Measurements from ENCODE around the gene ABHD18. TPM values are rescaled to one million over a fixed set of nuclear protein-coding genes. Genes with fewer than 3 reads are reported as not detected.
"Not testable (repeated sequence)": the region's sequence is repeated elsewhere in the genome, so short reads cannot be mapped to it uniquely, and the experiment has no call there.

Gene ABHD18
- 5.3 and 9.9 TPM in 2 replicates for total RNA-seq (2014; rRNA removed; shearing (Covaris generic))

DNA sequence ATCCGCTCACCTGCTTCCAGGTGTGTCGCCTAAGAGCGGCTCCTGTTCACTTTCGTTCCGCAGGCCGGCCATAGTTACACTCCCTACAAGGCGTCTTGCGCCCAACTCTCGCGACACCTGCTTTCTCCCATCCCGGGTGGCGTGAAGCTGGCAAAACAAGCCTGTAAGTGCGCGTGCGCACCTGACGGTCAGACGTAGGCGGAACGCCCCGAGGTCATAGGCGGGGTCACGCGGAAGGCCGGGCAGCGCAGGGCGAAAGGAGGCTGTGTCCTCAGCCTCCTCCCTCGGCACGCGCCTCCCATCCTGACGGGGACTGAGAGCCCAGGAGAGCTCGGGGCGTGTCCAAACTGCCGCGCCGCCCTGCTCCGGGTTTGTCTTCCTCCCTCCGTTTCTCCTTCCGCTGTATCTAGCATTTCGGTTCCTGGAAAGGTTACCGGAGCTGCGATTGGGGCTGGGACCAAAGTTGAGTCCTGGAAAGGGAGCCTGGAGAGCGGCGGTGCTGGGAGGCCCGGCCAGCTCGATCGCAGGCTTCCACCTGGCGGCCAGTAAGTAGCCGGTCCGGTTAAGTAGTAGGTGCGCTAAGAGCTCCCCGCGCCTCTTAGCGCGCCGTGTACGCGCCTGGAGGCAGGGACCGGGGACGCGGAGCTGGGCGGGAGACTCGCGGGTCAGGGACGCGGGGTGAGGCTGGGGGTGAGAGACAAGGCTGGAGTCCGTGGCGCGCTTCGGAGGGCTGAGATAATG, at the start of gene ABHD18, which contains the start of gene MFSD8:
Gene ABHD18, plus strand, starts transcription at position 345 of the 741 bp plus-strand sequence. CDS start 17,550 bp downstream, outside the sequence.
Gene MFSD8, minus strand, starts transcription at position 112 of the 741 bp plus-strand sequence. Its CDS starts 40 bp downstream, at position 72.
- peak; percentile 96 for DNase-seq (ENCODE audit: low read depth)

DNA sequence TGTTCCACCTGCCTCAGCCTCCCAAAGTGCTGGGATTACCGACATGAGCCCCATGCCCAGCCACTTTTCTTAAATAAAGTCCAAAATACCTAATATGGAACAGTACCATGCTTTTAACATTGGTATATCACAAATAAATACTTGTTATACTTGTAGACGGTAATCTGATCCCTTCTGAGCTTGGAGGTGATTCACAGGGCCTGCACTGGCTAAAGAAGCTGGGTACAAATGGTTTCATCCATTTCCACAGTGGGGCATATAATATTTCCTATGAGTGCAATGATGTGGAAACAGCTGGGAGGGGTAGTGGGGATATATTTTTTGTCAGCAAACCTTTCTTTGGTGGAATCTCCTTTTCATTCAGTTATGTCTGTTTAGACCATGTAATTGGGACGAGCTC, 48.7 kb upstream of the ABHD18 start:
- DNase-seq (ENCODE audit: low read depth): no peak

DNA sequence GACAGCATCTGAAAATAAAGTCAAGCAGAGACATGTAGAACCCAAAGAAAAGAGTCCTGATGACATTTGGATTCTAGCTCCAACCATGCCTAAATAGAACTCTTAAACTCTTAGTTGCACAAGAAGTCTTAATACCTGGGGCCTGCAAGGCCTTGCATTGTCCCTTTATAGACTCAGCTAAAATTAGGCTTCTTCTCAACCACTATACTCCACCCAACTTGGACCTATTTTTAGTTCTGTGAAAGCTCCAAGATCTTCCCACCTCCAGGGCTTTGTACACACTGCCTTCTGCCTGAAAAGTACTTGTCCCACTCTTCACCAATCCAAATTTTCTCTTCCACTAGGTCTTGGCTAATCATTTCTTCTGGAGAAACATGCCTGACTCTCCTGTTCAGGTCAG, 48.1 kb upstream of the ABHD18 start:
- DNase-seq (ENCODE audit: low read depth): no peak

DNA sequence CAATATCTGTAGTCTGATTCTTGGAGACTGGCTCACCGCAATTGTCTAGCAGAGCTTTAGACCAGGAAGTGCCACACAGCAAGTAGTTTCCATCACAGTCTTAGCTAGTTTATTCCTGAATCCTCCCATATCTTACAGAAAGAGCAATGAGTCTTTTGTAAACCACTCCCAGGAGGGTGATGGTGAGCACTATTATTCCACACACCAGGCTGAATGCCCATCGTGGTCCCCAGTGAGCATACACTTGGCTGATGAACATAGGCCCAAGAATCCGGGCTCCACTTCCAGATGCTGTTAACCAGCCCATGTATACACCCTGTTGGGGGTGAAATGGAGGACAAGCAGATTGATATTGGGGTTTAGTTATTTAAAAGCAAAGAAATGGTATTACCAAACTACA, 44.7 kb upstream of the ABHD18 start:
- no peak for DNase-seq (ENCODE audit: low read depth)

DNA sequence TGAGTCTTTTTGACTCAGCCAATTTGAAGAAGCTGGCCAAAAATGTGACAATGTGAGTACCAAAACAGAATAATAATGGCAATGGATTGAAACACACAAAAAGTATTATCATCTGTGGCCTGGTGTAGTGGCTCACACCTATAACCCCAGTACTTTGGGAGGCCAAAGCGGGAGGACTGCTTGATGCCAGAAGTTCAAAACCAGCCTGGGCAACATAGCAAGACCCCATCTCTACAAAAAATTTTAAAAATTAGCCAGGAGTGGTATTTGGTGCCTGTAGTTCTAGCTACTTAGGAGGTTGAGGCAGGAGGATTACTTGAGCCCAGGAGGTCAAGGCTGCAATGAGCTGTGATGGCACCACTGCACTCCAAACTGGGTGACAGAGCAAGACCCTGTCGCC, 43.0 kb upstream of the ABHD18 start:
- DNase-seq (ENCODE audit: low read depth): no peak

DNA sequence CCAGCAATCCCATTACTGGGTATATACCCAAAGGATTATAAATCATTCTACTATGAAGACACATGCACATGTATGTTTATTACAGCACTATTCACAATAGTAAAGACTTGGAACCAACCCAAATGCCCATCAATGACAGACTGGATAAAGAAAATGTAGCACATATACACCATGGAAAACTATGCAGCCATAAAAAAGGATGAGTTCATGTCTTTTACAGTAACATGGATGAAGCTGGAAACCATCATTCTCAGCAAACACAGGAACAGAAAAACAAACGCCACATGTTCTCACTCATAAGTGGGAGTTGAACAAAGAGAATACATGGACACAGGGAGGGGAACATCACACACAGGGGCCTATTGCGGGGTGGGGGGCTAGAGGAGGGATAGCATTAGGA, 39.5 kb upstream of the ABHD18 start:
- not testable (repeated sequence) for DNase-seq (ENCODE audit: low read depth)

DNA sequence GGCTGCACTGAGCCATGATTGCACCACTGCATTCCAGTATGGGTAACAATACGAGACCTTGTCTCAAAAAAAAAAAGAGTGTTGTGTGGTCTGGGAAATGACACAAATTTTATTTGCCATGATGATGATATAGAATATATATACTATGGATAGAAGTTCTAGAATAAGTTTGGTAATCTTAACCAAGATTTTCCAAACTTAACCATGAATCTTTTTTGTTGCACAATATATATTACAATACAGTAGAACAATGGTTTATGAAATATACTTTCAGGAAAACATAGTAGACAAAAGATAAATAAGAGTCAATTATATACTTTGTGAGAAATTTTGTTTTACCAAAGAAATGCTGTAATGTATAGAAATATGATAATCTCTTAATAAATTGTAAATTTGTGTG, 35.0 kb upstream of the ABHD18 start:
- no peak for DNase-seq (ENCODE audit: low read depth)

DNA sequence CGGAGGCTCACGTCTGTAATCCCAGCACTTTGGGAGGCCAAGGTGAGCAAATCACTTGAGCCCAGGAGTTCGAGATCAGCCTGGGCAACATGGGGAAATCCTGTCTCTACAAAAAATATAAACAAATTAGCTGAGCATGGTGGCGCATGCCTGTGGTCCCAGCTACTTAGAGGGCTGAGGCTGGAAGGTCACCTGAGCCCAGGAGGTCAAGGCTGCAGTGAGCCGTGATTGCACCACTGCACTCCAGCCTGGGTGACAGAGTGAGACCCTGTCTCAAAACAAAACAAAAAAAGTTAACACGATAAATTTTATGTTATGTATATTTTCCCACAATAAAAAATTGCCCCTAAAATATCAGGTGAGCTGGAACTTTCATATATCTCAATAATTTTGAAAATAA, 33.4 kb upstream of the ABHD18 start:
- not testable (repeated sequence) for DNase-seq (ENCODE audit: low read depth)

DNA sequence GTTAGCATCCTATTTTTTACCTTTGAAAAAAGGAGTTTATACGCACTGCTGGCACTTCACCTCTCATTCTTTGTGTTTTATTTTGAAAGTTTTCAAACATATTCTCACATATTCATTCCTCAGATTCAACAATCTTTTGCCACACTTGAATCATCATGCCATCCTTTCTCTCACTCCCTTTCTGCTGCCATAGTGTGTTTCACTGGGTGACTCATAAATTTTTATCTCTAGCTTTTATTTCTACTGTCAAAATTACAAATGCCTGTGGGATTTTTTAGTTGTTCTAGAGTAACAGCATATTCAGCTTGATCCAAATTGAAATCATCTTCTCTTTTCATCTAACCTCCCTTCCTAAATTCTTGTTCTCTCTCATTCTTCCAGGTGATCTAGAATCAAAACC, 28.2 kb upstream of the ABHD18 start:
- DNase-seq (ENCODE audit: low read depth): peak; percentile 53

DNA sequence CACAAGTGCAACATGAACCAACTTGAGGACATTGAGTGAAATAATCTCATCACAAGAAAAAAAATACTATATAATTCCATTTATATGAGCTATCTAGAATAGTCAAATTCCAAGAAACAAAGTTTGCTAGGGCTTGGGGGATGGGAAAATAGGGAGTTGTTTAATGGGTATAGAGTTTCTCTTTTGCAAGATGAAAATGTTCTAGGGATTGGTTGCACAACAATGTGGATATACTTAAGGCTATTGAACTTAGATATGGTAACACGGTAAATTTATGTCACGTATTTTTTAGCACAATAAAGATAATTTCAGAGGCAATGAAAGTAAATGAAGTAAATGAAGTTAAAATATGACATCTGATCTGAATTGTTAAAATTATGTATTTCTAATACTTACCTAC, 8.1 kb upstream of the ABHD18 start:
- DNase-seq (ENCODE audit: low read depth): no peak

DNA sequence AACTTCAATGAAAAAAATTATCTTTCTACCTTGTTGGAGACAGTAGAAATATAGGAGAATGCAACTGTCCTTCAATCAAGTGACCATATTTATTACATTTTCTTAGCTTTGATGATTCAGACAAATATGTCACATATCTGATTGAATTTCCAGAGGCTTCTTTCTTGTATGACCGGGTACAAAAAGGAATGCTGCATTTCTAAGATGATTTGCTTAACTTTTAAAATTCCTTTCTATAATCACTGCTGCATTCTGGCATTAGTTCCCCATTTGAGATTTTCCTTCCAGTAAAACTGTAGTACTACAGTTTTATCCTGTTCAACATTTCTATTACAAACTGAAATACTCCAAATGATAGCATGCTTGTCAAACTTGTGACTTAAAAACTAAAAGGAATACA, 5.4 kb upstream of the ABHD18 start:
- no peak for DNase-seq (ENCODE audit: low read depth)

DNA sequence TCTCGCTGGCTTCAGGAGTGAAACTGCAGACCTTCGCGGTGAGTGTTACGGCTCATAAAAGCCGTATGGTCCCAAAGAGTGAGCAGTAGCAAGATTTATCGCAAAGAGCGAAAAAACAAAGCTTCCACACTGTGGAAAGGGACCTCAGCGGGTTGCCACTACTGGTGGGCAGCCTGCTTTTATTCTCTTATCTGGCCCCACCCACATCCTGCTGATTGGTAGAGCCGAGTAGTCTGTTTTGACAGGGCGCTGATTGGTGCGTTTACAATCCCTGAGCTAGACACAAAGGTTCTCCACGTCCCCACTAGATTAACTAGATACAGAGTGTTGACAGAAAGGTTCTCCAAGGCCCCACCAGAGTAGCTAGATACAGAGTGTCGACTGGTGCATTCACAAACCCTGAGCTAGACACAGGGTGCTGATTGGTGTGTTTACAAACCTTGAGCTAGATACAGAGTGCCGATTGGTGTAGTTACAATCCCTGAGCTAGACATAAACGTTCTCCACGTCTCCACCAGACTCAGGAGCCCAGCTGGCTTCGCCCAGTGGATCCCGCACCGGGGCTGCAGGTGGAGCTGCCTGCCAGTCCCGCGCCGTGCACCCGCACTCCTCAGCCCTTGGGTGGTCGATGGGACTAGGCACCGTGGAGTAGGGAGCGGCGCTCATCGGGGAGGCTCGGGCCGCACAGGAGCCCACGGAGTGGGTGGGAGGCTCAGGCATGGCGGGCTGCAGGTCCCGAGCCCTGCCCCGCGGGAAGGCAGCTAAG, 1.4 kb upstream of the ABHD18 start:
- not testable (repeated sequence) for DNase-seq (ENCODE audit: low read depth)

DNA sequence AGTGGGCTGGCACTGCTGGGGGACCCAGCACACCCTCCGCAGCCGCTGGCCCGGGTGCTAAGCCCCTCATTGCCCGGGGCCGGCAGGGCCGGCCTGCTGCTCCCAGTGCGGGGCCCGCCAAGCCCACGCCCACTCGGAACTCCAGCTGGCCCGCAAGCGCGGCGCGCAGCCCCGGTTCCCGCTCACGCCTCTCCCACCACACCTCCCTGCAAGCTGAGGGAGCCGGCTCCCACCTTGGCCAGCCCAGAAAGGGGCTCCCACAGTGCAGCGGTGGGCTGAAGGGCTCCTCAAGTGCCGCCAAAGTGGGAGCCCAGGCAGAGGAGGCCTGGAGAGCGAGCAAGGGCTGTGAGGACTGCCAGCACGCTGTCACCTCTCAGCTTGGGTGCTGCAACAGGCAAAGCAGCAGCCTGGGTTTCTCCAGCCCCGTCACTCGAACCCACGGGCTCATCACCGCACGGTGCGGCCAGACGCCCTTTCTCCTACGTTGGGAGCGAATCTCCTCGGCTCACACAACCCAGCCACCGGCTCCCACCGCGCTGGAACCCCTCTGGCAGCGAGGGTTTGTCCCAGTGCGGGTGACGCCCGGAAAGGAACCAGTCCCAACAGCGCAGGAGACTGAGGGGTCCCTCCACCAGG, 662 bp upstream of the ABHD18 start:
- not testable (repeated sequence) for DNase-seq (ENCODE audit: low read depth)

DNA sequence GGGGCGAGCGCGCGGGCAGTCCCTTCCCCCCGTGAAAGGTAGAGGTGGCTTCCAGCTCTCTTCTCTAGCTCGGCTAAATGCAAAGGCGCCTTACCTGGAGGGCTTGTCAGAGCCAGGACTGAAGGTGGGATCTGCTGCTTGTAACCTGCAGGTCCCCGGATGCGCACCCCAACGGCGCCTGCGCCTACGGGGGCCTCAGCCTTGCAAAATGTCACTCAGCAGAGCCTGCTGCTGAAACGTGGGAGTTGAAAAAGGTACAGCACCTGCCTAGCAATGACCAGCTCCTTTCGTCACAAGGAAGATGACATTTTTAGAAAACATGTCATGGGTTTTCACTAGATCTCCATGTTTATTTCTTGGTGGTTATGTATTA, 583 bp downstream of the ABHD18 start:
- peak; percentile 27 for DNase-seq (ENCODE audit: low read depth)

DNA sequence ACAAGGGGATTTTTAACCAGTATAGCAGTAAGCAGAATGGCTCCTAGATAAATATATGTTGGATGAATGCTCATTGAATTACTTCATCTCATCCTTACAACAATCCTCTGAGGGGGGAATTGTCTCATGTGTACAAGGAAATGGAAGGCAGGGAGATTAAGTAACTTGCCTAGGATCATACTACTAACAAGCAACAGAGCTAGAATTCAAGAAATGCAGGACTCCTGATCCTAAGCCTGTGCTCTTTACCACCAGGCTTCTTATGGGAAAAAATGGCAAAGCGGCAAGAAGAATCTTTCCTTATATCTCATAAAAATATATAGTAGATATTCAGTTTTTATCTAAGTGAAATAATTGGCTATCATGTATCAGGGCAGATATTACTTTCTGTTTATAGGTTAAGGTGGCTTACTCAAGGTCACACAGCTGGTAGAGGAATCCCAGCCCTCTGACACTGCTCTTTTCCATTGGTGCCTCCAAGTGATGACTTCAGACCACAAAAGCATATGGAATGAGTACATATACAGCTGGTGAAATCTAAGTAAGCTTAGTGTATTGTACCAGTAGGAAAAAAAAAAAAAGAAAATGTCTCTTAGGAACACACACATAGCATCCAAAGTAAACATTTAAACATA, 2.1 kb downstream of the ABHD18 start:
- no peak for DNase-seq (ENCODE audit: low read depth)

DNA sequence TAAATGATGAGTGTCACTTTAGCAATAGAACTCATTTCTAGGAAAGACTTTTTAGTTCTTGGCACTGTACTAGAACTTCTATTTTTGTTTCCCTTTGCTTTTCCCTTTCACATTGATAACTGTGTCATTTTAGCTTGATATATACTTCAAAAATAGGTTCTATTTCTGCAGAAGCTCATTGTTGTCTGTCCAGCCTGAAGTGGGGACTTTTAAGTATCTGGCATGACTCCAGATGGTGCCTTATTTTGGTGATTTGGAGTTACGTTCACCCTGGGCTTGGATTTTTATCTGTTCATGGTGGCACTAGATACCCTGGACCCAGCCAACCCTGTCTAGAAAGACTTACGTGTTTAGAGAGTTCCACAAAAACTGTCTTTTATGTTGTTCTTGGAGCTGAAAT, 3.4 kb downstream of the ABHD18 start:
- DNase-seq (ENCODE audit: low read depth): no peak

DNA sequence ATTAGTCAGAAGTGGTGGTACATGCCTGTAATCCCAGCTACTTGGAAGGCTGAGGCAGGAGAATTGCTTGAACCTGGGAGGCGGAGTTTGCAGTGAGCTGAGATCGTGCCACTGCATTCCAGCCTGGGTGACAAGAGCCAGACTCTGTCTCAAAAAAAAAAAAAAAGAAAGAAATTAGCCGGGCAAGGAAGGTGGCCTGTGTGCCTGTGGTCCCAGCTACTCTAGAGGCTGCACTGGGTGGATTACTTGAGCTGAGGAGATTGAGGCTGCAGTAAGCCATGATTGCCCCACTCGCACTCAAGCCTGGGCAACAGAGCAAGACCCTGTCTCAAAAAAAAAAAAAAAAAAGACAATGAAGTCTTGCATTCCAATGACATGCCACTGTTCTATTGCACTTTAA, 5.7 kb downstream of the ABHD18 start:
- DNase-seq (ENCODE audit: low read depth): not testable (repeated sequence)

DNA sequence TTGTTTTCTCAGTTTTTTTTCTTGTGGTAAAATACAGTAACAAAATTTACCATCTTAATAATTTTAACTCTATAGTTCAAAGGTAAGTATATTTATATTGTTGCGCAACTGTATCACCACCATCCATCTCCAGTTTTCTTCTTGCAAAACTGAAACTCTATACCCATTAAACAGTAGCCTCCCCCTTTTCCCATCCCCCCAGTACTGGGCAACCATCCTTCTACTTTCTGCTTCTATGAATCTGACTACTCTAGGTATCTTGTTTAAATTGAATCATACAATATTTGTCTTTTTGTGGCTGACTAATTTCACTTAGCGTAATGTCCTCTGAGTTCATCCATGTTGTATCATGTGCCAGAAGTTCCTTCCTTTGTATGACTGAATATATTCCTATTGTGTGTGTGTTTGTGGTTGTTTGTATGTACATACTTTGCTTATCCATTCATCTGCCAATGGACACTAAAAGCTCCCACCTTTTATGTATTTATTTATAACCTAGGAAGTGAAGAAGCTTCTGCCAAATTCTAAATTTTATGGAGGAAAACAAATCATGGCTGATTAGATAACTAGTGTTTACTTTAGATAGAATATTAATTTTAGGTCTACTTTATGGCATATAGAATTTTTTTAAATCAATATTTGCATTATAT, 10.0 kb downstream of the ABHD18 start:
- DNase-seq (ENCODE audit: low read depth): peak; percentile 9

DNA sequence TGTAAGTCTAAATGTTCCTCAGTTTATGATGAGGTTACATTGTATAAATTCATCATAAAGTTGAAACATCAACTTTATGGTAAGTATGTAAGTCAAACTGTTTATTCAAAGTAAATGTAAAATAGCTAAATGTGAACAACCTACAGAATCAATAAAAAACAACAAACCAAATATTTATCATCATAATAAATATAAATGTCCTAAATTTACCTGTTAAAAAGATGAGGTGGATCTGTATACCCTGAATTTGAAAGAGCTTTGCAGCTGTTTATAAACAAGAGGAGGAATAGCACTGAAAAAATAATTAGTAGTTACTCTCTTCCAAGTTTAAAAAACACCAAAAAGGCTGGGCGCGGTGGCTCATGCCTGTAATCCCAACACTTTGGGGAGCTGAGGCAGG, 13.7 kb downstream of the ABHD18 start:
- no peak for DNase-seq (ENCODE audit: low read depth)

DNA sequence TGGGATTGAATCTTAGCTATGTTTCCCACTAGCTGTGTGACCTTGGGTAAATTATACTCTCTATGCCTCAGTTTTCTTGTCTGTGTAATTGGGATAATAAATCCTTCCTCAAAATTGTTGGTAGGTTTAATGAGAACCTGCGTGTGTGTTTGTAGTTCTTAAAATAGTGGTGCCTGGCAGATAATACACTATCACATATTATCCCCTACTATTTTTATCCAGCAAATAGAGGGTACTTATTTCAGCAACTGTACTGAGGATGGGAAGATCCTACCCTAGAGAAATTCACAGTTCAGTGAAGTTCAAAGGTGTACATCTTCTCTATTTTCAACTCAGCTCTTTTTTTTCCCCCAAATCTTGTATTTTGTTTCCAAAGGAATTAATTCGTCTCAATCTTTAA, 17.2 kb downstream of the ABHD18 start:
- no peak for DNase-seq (ENCODE audit: low read depth)

DNA sequence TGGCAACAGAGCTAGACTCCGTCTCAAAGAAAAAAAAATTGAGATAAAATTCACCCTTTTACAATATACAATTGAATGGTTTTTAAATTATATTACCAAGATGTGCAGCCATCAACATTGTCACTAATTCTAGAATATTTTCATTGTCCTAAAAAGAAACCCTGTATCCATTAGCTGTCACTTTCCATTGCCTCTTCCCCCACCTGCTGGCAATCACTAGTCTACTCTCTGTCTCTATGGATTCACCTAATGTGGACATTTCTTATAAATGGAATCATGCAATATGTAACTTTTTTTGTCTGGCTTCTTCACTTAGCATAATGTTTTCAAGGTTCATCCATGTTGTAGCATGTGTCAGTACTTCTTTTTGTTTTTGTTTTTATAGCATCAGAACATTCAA, 20.8 kb downstream of the ABHD18 start:
- peak; percentile 4 for DNase-seq (ENCODE audit: low read depth)

DNA sequence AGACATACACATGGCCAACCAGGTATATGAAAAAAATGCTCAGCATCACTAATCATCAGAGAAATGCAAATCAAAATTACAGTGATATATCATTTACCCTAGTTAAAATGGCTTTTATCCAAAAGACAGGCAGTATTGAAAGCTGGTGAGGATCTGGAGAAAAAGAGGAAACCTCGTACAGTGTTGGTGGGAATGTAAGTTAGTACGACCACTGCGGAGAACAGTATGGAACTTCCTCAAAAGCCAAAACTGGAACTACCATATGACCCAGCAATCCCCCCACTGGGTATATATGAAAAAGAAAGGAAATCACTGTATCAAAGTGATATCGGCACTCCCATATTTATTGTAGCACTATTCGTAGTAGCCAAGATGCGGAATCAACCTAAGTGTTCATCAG, 23.4 kb downstream of the ABHD18 start:
- DNase-seq (ENCODE audit: low read depth): no peak
